ENCODE measurements around the gene IRF2BP2. TPM values are rescaled to one million over a fixed set of nuclear protein-coding genes. Genes with fewer than 3 reads are reported as not detected.

The IRF2BP2 gene
- total and polyA plus RNA-seq, 2 of the 13 experiments (the other 11 are each of a cell fraction or from before 2014, with no cell fraction given): 140 to 147 TPM

- TF ChIP-seq ETS1 (CRISPR knock-in tag; IDR thresholded peaks at IDR 0.05): 0 out of 2 replicates have a peak, but pooled peaks have one; percentile 35
- TF ChIP-seq SMAD3 (CRISPR knock-in tag; IDR thresholded peaks at IDR 0.05): peak; percentile 75; the same call in 1 of the 2 replicates
- TF ChIP-seq ZMYM3 (CRISPR knock-in tag; IDR thresholded peaks at IDR 0.05): no peak
- TF ChIP-seq, protein P1, sequence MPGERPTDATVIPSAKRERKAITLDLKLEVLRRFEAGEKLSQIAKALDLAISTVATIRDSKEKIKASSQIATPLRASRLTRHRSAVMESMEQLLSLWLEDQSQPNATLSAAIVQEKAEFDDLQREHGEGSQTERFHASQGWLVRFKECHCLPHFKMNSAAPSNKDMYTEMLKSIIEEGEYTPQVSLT (CRISPR knock-in tag; IDR thresholded peaks at IDR 0.05; ENCODE audit: borderline replicate concordance, low read depth): no peak
- no peak for TF ChIP-seq KMT2A (CRISPR knock-in tag; IDR thresholded peaks at IDR 0.05)
- no peak; the same call in 1 of the 2 replicates for TF ChIP-seq GABPB1 (CRISPR knock-in tag; IDR thresholded peaks at IDR 0.05)
- TF ChIP-seq, protein P2, sequence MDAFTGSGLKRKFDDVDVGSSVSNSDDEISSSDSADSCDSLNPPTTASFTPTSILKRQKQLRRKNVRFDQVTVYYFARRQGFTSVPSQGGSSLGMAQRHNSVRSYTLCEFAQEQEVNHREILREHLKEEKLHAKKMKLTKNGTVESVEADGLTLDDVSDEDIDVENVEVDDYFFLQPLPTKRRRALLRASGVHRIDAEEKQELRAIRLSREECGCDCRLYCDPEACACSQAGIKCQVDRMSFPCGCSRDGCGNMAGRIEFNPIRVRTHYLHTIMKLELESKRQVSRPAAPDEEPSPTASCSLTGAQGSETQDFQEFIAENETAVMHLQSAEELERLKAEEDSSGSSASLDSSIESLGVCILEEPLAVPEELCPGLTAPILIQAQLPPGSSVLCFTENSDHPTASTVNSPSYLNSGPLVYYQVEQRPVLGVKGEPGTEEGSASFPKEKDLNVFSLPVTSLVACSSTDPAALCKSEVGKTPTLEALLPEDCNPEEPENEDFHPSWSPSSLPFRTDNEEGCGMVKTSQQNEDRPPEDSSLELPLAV (CRISPR knock-in tag; conservative IDR thresholded peaks at IDR 0.05; ENCODE audit: low read depth): no peak
- TF ChIP-seq ZBTB21 (CRISPR knock-in tag; IDR thresholded peaks at IDR 0.05): no peak
- no peak for TF ChIP-seq MEIS1 (CRISPR knock-in tag; IDR thresholded peaks at IDR 0.05; ENCODE audit: borderline replicate concordance)
- TF ChIP-seq KLF12 (CRISPR knock-in tag; IDR thresholded peaks at IDR 0.05; ENCODE audit: borderline replicate concordance): no peak
- TF ChIP-seq ZNF777 (CRISPR knock-in tag; IDR thresholded peaks at IDR 0.05): peak; percentile 37; the same call in 1 of the 2 replicates
- TF ChIP-seq ZNF224 (CRISPR knock-in tag; IDR thresholded peaks at IDR 0.05): no peak
- no peak for TF ChIP-seq ZNF317 (CRISPR knock-in tag; IDR thresholded peaks at IDR 0.05)
- TF ChIP-seq ZNF282 (IDR thresholded peaks at IDR 0.05; ENCODE audit: partially characterized antibody): no peak
- TF ChIP-seq REST (IDR thresholded peaks at IDR 0.05; ENCODE audit: borderline replicate concordance in 1 of 2, low read depth in 1 of 2, low read length in 2 of 2): peak in 1 of 2 experiments; percentile 56; a peak in 1 of 4 replicates
- TF ChIP-seq SSRP1 (CRISPR knock-in tag; IDR thresholded peaks at IDR 0.05): no peak
- TF ChIP-seq ZNF850 (CRISPR knock-in tag; conservative IDR thresholded peaks at IDR 0.05): no peak
- TF ChIP-seq, protein P3, sequence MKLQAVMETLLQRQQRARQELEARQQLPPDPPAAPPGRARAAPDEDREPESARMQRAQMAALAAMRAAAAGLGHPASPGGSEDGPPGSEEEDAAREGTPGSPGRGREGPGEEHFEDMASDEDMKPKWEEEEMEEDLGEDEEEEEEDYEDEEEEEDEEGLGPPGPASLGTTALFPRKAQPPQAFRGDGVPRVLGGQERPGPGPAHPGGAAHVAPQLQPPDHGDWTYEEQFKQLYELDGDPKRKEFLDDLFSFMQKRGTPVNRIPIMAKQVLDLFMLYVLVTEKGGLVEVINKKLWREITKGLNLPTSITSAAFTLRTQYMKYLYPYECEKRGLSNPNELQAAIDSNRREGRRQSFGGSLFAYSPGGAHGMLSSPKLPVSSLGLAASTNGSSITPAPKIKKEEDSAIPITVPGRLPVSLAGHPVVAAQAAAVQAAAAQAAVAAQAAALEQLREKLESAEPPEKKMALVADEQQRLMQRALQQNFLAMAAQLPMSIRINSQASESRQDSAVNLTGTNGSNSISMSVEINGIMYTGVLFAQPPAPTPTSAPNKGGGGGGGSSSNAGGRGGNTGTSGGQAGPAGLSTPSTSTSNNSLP (IDR thresholded peaks at IDR 0.05; ENCODE audit: low read depth, low read length): peak; percentile 76; the same call in 1 of the 2 replicates
- no peak for TF ChIP-seq KLF15 (CRISPR knock-in tag; IDR thresholded peaks at IDR 0.05; ENCODE audit: borderline replicate concordance)
- no peak for TF ChIP-seq NR3C1 (CRISPR knock-in tag; IDR thresholded peaks at IDR 0.05)
- TF ChIP-seq ZNF354B (CRISPR knock-in tag; IDR thresholded peaks at IDR 0.05): no peak
- TF ChIP-seq, protein P4, sequence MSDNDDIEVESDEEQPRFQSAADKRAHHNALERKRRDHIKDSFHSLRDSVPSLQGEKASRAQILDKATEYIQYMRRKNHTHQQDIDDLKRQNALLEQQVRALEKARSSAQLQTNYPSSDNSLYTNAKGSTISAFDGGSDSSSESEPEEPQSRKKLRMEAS (IDR thresholded peaks at IDR 0.05): no peak
Measured at GRCh38 chr1:234611225-234611846, 1.4 kb upstream of the IRF2BP2 start (continued).

Measured in HepG2 (cell line).